Fibroblast of lung (primary cell): Measurements from ENCODE around the gene ANKRD22.

ENCODE experiments used
- EZH2 ChIP-seq: IDR thresholded peaks from 2 replicates; pipeline ENCODE4 v1.5.1; 2012; ENCODE audit warnings: low read length, control low read depth, mild to moderate bottlenecking; ENCODE audit errors: missing control alignments
- TF ChIP-seq, protein P1 (sequence below), 2 donors: IDR thresholded peaks in 1 of 2; conservative IDR thresholded peaks in 1 of 2; 1 replicate in 1 of 2; 2 replicates in 1 of 2; pipeline ENCODE4 v1.5.1; 2011 to 2012; ENCODE audit warnings: low read length in 2 of 2, control low read depth in 1 of 2, inconsistent platforms in 1 of 2, low read depth in 1 of 2, mild to moderate bottlenecking in 1 of 2

DNA sequence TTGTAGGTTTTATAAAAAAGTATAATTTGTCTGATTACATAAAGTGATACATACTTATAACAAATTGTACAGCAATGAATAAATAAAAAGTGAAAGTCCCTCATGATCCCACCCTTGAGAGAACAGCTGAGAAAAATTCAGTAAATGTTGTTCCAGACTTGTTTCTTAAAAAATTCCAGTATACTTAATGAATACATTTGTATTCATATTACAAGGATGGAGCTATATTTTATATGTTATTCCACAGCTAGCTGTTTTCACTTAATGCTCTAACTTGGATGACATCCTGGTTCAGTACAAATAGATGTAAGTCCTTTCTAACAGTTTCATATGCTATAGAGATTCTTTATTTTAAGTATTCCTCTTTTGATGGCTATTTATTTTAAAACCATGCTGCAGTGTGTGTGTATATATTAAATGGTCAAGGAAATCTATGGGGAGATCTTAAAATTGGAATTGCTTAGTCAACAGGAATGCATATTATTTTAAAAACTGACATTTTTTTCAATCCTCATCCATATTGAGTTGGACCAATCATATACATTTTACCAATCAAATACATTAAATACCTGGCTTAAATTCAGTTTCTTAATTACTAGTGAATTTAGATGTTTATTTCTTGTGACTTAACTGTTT, 37.3 kb upstream of the ANKRD22 start:
- TF ChIP-seq, protein P1, sequence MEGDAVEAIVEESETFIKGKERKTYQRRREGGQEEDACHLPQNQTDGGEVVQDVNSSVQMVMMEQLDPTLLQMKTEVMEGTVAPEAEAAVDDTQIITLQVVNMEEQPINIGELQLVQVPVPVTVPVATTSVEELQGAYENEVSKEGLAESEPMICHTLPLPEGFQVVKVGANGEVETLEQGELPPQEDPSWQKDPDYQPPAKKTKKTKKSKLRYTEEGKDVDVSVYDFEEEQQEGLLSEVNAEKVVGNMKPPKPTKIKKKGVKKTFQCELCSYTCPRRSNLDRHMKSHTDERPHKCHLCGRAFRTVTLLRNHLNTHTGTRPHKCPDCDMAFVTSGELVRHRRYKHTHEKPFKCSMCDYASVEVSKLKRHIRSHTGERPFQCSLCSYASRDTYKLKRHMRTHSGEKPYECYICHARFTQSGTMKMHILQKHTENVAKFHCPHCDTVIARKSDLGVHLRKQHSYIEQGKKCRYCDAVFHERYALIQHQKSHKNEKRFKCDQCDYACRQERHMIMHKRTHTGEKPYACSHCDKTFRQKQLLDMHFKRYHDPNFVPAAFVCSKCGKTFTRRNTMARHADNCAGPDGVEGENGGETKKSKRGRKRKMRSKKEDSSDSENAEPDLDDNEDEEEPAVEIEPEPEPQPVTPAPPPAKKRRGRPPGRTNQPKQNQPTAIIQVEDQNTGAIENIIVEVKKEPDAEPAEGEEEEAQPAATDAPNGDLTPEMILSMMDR (conservative IDR thresholded peaks at IDR 0.05 in 1 of 2, IDR thresholded peaks at IDR 0.05 in 1 of 2; ENCODE audit: low read depth in 1 of 2, low read length in 2 of 2), result no peak
- TF ChIP-seq EZH2, result no peak
